Sigmoid colon (tissue), 7 donors: ENCODE results near the gene MINDY4. TPM values are rescaled to one million over a fixed set of nuclear protein-coding genes. Genes with fewer than 3 reads are reported as not detected.

Source experiments
- DNase-seq: peaks from one replicate; pipeline ENCODE4 v3.0.0-alpha.2; 2019
- H3K27ac ChIP-seq, 4 donors: fragments of 200-600 bp; sonication (generic); one replicate each; pipeline ENCODE4 v1.5.1; 2016 to 2019; ENCODE audit warnings: mild to moderate bottlenecking in 1 of 4
- H3K27me3 ChIP-seq, 3 donors: fragments of 200-600 bp; sonication (generic); one replicate each; pipeline ENCODE4 v1.5.1; 2019; ENCODE audit warnings: mild to moderate bottlenecking in 1 of 3
- H3K36me3 ChIP-seq, 4 donors: fragments of 200-600 bp; sonication (generic); one replicate each; pipeline ENCODE4 v1.5.1; 2016 to 2019
- H3K4me1 ChIP-seq, 4 donors: fragments of 200-600 bp; sonication (generic); one replicate each; pipeline ENCODE4 v1.5.1; 2017 to 2019
- H3K4me3 ChIP-seq, 4 donors: fragments of 200-600 bp; sonication (generic); one replicate each; pipeline ENCODE4 v1.5.1; 2017 to 2019; ENCODE audit warnings: mild to moderate bottlenecking in 2 of 4, moderate library complexity in 1 of 4
- H3K9me3 ChIP-seq, 4 donors: fragments of 200-600 bp in 3 of 4; sonication (generic) in 3 of 4; one replicate each; pipeline versions ENCODE4 v1.5.1 to v1.6.1; 2013 to 2019
- EP300 ChIP-seq, 4 donors: sonication (generic); formaldehyde crosslinking; IDR thresholded peaks; one replicate each; pipeline ENCODE4 v1.6.1; 2017; ENCODE audit warnings: antibody characterized with exemption in 4 of 4
- POLR2A ChIP-seq, 2 donors: fragments of 450-650 bp; IDR thresholded peaks; one replicate each; pipeline ENCODE4 v1.6.1; 2016; ENCODE audit warnings: antibody characterized with exemption in 2 of 2, mild to moderate bottlenecking in 2 of 2, moderate library complexity in 2 of 2
- POLR2AphosphoS5 ChIP-seq, 4 donors: sonication (generic); formaldehyde crosslinking; IDR thresholded peaks; one replicate each; pipeline ENCODE4 v1.6.1; 2017; ENCODE audit warnings: antibody characterized with exemption in 4 of 4
- WGBS, 2 donors: extraction: QIAGEN DNeasy Blood & Tissue Kit; methylation state at CpG; one replicate each; pipeline ENCODE4 v1.1.7; 2013; 5-methylcytosine and 5-hydroxymethylcytosine counted together
- intact Hi-C: fragments of 100-400 bp; cut with DNase I; formaldehyde crosslinking; loops from one replicate; pipeline ENCODE4 v1.15.1; 2023
- polyA plus RNA-seq, 3 donors: library from polyadenylated mRNA; stranded (reverse); fragments of 200-250 nt; gene quantifications; one replicate each; pipeline ENCODE4 v1.2.3, GENCODE V29; 2013
- total RNA-seq, 4 donors: library from RNA; depleted of rRNA; stranded (reverse); fragments of >200 nt; gene quantifications; one replicate each; pipeline ENCODE4 v1.1.0, GENCODE V29; 2016
- TF ChIP-seq, protein P1 (sequence below), 4 experiments: fragments of 450-650 bp in 3 of 4; fragments of 200-600 bp in 1 of 4; IDR thresholded peaks; one replicate each; pipeline ENCODE4 v1.5.1; 2016 to 2019; ENCODE audit warnings: antibody characterized with exemption in 4 of 4, mild to moderate bottlenecking in 3 of 4, moderate library complexity in 2 of 4
- donor health status: healthy with polysubstance abuse.
- donor health status: Bipolar disorder and iron deficiency.
- donor health status: healthy.

Gene MINDY4
- total and polyA plus RNA-seq, 7 donors: 1.2 to 26.3 (median 9.4) TPM

DNA sequence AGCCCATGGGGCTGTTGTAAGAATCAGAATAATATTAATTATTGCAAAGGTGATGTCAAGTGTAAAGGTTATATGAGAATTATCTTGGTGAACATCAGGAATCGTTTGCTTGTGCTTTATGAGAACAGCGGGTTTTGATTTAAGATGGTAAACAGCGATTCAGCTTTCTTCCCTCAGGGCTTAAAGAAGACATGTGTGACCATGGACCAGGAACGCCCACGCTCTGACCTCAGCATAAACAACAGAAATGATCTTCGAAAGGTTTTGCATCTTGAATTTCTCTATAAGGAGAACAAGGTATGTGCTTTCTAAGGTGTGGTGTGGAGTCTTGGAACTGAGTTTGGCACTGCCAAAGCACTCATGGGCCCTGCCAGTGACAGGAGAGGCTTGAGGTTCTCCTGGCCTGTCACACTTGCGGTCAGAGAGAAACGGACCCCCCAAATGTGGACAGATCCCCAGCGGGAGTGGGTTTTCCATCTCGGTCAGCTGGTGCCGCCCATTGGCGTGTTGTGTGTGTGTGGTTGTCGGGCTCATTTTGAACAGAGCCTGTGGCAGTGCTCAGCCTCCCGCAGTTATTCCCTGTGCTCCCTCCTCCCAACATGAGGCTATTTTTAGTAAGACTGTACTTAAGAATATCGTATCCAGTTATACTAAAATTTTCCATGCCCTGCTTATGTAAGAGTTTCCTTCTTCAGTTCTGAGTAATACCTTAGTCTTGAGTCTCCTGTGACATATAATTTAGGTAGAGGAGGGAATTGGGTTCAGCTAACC is 7.2 kb downstream of the MINDY4 start:
- Histone ChIP-seq H3K9me3 (no peaks in the 10 kb centered on the region), H3K4me1 (peaks cover 0 to 52% (median 43%) of the 10 kb centered on the region in 4 donors), H3K27me3 (no peaks in the 10 kb centered on the region), H3K4me3 (no peak overlapping the region), H3K36me3 (peaks cover 0 to 19% (median 7%) of the 10 kb centered on the region in 4 donors), H3K27ac (peak overlapping the region; percentile 78 to 85 (median 83))
- TF ChIP-seq EP300 (IDR thresholded peaks at IDR 0.05): peak in 1 of 4 donors; percentile 33
- TF ChIP-seq POLR2AphosphoS5 (IDR thresholded peaks at IDR 0.05): peak; percentile 14 to 69 (median 44)
- no peak for TF ChIP-seq POLR2A (IDR thresholded peaks at IDR 0.05)
- TF ChIP-seq, protein P1, sequence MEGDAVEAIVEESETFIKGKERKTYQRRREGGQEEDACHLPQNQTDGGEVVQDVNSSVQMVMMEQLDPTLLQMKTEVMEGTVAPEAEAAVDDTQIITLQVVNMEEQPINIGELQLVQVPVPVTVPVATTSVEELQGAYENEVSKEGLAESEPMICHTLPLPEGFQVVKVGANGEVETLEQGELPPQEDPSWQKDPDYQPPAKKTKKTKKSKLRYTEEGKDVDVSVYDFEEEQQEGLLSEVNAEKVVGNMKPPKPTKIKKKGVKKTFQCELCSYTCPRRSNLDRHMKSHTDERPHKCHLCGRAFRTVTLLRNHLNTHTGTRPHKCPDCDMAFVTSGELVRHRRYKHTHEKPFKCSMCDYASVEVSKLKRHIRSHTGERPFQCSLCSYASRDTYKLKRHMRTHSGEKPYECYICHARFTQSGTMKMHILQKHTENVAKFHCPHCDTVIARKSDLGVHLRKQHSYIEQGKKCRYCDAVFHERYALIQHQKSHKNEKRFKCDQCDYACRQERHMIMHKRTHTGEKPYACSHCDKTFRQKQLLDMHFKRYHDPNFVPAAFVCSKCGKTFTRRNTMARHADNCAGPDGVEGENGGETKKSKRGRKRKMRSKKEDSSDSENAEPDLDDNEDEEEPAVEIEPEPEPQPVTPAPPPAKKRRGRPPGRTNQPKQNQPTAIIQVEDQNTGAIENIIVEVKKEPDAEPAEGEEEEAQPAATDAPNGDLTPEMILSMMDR (IDR thresholded peaks at IDR 0.05): no peak
- no peak for DNase-seq
- intact Hi-C loops: no loop called here
- WGBS, 2 donors: 87 to 92% methylated on average over 15 of the region's 15 CpGs

DNA sequence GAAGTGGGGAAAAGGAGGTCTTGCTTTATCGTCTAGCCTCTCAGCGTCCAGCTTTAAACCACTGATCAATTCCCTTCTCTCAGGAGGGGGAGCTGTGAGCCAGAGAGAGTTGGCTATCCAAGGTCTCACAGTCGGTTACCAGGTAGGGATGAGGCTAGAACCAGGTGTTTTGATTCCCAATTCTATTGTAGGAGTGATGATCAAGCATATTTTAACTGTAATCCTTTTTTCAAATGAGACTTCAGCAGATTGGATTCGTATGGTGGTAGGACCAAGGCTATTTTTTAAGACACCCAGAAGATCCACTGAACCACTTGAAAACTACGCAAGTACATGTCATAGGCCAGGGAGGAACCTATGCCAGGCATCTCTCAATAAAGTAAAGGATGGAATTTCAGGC is 8.4 kb downstream of the MINDY4 start:
- intact Hi-C loops: no loop called here

DNA sequence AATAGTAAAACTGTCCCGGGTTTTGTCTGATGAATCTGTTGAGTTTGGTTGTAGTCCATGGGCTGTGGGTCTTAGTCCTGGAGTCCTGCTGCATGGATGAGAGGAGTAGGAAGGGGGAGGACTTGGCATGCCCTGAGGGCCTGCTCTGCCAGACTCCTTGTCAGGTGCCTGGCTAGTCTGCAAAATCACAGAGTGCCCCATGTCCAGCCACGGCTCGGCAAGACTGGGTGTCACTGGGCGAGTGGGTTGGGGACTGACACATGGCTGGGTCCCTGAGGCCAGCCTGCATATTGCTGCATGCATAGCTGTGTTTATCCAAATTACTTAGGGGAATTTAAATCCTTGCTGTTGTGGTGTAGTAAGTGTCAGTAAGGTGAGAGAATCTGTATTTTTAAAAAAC is 9.7 kb downstream of the MINDY4 start:
- TF ChIP-seq POLR2AphosphoS5 (IDR thresholded peaks at IDR 0.05) (no peak), POLR2A (IDR thresholded peaks at IDR 0.05) (no peak)
- TF ChIP-seq, protein P1 (IDR thresholded peaks at IDR 0.05): no peak
- 92% methylated on average over 4 of the region's 4 CpGs for WGBS, 2 donors
- H3K9me3 ChIP-seq: no peaks in the 10 kb centered on the region
- intact Hi-C loops: no loop called here
- H3K4me3 ChIP-seq: no peak overlapping the region
- no peak for DNase-seq
- peaks cover 0 to 41% (median 15%) of the 10 kb centered on the region in 4 donors for H3K36me3 ChIP-seq
- no peaks in the 10 kb centered on the region for H3K27me3 ChIP-seq
- H3K4me1 ChIP-seq: peaks cover 0 to 52% (median 43%) of the 10 kb centered on the region in 4 donors
- peak overlapping the region in 2 of 4 donors; percentile 17 to 38 for H3K27ac ChIP-seq

More for the DNA sequence above, 8.4 kb downstream of the MINDY4 start:
- 74 to 83% methylated on average over 5 of the region's 5 CpGs for WGBS, 2 donors
- TF ChIP-seq EP300 (IDR thresholded peaks at IDR 0.05) (no peak), POLR2AphosphoS5 (IDR thresholded peaks at IDR 0.05) (no peak), POLR2A (IDR thresholded peaks at IDR 0.05) (no peak)
- TF ChIP-seq, protein P1 (IDR thresholded peaks at IDR 0.05): no peak
- no peak for DNase-seq
- H3K27ac ChIP-seq: peak overlapping the region; percentile 78 to 85 (median 83)
- H3K4me1 ChIP-seq: peaks cover 0 to 52% (median 43%) of the 10 kb centered on the region in 4 donors
- no peak overlapping the region for H3K4me3 ChIP-seq
- no peaks in the 10 kb centered on the region for H3K9me3 ChIP-seq
- H3K27me3 ChIP-seq: no peaks in the 10 kb centered on the region
- H3K36me3 ChIP-seq: peaks cover 0 to 27% (median 13%) of the 10 kb centered on the region in 4 donors

DNA sequence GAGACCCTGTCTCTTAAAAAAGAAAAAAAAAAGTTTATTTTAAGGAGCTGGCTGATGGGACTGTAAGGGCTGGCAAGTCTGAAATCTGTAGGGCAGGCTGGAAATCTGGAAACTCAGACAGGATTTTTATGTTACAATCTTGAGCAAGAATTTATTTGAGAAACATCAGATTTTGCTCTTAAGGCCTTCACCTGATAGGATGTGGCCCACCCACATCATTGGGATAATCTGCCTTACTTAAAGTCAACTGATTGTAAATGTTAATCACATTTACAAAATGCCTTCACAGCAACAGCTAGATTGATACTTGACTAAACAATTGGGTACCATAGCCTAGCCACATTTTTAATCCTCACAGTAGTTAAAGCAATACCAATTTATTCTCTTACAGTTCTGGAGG is 11.5 kb downstream of the MINDY4 start:
- no peak for DNase-seq
- H3K36me3 ChIP-seq: peaks cover 0 to 45% (median 18%) of the 10 kb centered on the region in 4 donors
- intact Hi-C loops: no loop called here
- peaks cover 0 to 37% (median 35%) of the 10 kb centered on the region in 4 donors for H3K4me1 ChIP-seq
- H3K27me3 ChIP-seq: no peaks in the 10 kb centered on the region
- no peak overlapping the region for H3K4me3 ChIP-seq
- TF ChIP-seq EP300 (IDR thresholded peaks at IDR 0.05): no peak
- no peak for TF ChIP-seq POLR2A (IDR thresholded peaks at IDR 0.05)
- TF ChIP-seq, protein P1 (IDR thresholded peaks at IDR 0.05): no peak
- no peak for TF ChIP-seq POLR2AphosphoS5 (IDR thresholded peaks at IDR 0.05)
- no peaks in the 10 kb centered on the region for H3K9me3 ChIP-seq
- H3K27ac ChIP-seq: no peak overlapping the region
